ENCODE measurements around the gene ANKRD29.

DNA sequence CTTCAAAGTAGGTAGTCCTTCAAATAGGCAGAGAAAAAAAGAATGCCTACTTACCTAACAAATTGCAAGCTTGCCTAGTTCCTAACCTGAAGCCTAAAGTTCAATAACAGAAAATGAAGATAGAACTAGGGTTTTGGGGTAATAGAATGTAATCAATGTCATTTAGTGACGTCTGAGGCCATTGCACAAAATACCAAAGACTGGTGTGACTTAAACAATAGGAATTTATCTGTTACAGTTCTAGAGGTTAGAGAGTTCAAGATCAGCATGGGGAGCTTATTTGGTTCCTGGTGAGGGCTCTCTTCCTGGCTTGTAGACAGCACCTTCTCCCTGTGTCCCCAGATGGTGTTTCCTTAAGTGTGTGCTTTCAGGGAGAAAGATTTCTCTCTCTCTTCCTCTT, 71.7 kb downstream of the ANKRD29 start:
- TF ChIP-seq, protein P1, sequence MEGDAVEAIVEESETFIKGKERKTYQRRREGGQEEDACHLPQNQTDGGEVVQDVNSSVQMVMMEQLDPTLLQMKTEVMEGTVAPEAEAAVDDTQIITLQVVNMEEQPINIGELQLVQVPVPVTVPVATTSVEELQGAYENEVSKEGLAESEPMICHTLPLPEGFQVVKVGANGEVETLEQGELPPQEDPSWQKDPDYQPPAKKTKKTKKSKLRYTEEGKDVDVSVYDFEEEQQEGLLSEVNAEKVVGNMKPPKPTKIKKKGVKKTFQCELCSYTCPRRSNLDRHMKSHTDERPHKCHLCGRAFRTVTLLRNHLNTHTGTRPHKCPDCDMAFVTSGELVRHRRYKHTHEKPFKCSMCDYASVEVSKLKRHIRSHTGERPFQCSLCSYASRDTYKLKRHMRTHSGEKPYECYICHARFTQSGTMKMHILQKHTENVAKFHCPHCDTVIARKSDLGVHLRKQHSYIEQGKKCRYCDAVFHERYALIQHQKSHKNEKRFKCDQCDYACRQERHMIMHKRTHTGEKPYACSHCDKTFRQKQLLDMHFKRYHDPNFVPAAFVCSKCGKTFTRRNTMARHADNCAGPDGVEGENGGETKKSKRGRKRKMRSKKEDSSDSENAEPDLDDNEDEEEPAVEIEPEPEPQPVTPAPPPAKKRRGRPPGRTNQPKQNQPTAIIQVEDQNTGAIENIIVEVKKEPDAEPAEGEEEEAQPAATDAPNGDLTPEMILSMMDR (conservative IDR thresholded peaks at IDR 0.05; ENCODE audit: low read depth in 2 of 2) = no peak
- TF ChIP-seq EZH2phosphoT487 (IDR thresholded peaks at IDR 0.05; ENCODE audit: unreplicated experiment) (no peak), EZH2 (IDR thresholded peaks at IDR 0.05; ENCODE audit: low read depth, unreplicated experiment) (no peak)
